Right atrium auricular region (tissue), 2 donors: ENCODE data around the gene VIT. TPM values are rescaled to one million over a fixed set of nuclear protein-coding genes. Genes with fewer than 3 reads are reported as not detected.

Experiments used
- DNase-seq: peaks from one replicate; pipeline ENCODE4 v3.0.0-alpha.2; 2019; ENCODE audit warnings: low spot score
- H3K27ac ChIP-seq, 2 donors: fragments of 200-600 bp; sonication (generic); 1 replicate in 1 of 2; 2 replicates in 1 of 2; pipeline ENCODE4 v1.5.1; 2016 to 2019
- H3K27me3 ChIP-seq, 2 donors: fragments of 200-600 bp; sonication (generic); one replicate each; pipeline versions ENCODE4 v1.5.1 to v1.6.0; 2017 to 2019
- H3K36me3 ChIP-seq: fragments of 200-600 bp; sonication (generic); one replicate; pipeline ENCODE4 v1.5.1; 2016
- H3K4me1 ChIP-seq, 2 donors: fragments of 200-600 bp; sonication (generic); one replicate each; pipeline versions ENCODE4 v1.5.1 to v1.6.0; 2017 to 2019
- H3K4me3 ChIP-seq, 2 donors: fragments of 200-600 bp; sonication (generic); 1 replicate in 1 of 2; 2 replicates in 1 of 2; pipeline ENCODE4 v1.5.1; 2017 to 2019; ENCODE audit warnings: mild to moderate bottlenecking in 1 of 2, moderate library complexity in 1 of 2
- H3K9me3 ChIP-seq, 2 donors: fragments of 200-600 bp; sonication (generic); one replicate each; pipeline ENCODE4 v1.5.1; 2019
- total RNA-seq, 2 donors: library from RNA; depleted of rRNA; stranded (reverse); fragments of >200 nt; gene quantifications; one replicate each; pipeline ENCODE4 v1.1.0, GENCODE V29; 2016
- TF ChIP-seq, protein P1 (sequence below), 2 donors: fragments of 200-600 bp; sonication (generic); IDR thresholded peaks; one replicate each; pipeline ENCODE4 v1.5.1; 2019; ENCODE audit warnings: antibody characterized with exemption in 2 of 2

VIT gene
- total RNA-seq, 2 donors from 2014 or later, result 12.3 to 16.9 TPM

DNA sequence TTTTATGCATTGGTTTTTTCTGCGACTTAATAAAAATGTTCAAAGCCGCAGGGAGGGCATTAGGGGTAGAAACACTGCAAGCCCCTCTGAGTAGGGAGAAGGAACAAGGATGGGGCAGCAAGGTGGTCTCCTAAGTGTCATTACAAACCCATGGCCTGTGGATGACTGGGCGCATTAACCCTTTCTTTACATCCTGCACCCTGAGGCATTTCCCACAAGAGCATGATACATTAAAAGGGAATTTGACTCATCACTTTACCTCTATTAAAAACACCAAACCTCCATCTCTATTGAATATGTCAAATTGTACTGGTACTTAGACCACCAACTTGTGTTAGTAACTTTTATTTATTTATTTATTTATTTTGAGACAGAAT is 112.5 kb downstream of the VIT start:
- Histone ChIP-seq H3K4me3 (no peak overlapping the region), H3K4me1 (no peaks in the 10 kb centered on the region), H3K36me3 (no peaks in the 10 kb centered on the region), H3K27ac (no peak overlapping the region), H3K9me3 (no peaks in the 10 kb centered on the region), H3K27me3 (no peaks in the 10 kb centered on the region)
- no peak for DNase-seq
- TF ChIP-seq, protein P1, sequence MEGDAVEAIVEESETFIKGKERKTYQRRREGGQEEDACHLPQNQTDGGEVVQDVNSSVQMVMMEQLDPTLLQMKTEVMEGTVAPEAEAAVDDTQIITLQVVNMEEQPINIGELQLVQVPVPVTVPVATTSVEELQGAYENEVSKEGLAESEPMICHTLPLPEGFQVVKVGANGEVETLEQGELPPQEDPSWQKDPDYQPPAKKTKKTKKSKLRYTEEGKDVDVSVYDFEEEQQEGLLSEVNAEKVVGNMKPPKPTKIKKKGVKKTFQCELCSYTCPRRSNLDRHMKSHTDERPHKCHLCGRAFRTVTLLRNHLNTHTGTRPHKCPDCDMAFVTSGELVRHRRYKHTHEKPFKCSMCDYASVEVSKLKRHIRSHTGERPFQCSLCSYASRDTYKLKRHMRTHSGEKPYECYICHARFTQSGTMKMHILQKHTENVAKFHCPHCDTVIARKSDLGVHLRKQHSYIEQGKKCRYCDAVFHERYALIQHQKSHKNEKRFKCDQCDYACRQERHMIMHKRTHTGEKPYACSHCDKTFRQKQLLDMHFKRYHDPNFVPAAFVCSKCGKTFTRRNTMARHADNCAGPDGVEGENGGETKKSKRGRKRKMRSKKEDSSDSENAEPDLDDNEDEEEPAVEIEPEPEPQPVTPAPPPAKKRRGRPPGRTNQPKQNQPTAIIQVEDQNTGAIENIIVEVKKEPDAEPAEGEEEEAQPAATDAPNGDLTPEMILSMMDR (IDR thresholded peaks at IDR 0.05), result no peak

DNA sequence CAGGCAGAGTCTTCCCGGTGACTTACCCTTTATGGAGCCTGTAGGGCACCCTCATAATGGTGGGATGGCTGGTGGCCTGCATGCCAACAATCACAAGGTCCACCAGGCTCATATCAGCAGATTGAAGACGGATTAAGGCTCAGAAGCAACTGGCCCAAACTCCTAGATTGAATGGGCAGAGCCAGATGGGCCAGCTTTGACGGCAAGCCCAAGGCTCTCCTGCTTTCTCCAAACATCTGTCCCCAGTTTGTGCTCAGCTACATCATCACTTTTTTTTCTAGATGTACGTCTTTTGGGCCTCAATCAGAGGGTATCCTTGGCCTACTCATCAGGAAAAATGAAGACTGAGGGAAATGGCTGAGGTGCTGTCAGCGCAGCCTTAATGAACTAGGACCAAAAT is 114.6 kb downstream of the VIT start:
- no peak for DNase-seq
- no peak overlapping the region for H3K27ac ChIP-seq
- no peaks in the 10 kb centered on the region for H3K9me3 ChIP-seq
- TF ChIP-seq, protein P1 (IDR thresholded peaks at IDR 0.05), result no peak
- no peaks in the 10 kb centered on the region for H3K36me3 ChIP-seq
- no peaks in the 10 kb centered on the region for H3K27me3 ChIP-seq
- no peaks in the 10 kb centered on the region for H3K4me1 ChIP-seq
- H3K4me3 ChIP-seq, result no peak overlapping the region

DNA sequence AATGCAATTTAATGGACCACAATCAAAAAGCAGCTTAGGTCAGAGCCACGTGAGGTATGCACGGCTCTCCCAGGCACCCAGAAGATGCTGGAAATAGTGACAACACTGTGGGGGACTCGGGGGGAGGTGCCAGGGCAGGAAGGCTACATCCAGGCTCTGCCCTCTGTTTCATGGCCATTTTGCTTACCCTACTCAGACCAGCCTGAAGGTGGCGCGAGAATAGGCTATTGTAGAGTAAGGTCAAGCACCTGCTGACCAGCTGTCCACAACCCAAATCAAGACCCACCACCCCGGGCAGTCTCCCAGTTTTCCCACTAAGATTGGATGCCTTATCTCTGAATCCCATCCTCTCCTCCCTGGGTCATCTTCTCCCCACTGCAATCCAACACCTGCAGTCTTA is 115.7 kb downstream of the VIT start:
- no peaks in the 10 kb centered on the region for H3K36me3 ChIP-seq
- H3K4me1 ChIP-seq, result no peaks in the 10 kb centered on the region
- no peak overlapping the region for H3K27ac ChIP-seq
- no peaks in the 10 kb centered on the region for H3K9me3 ChIP-seq
- TF ChIP-seq, protein P1 (IDR thresholded peaks at IDR 0.05), result no peak
- no peaks in the 10 kb centered on the region for H3K27me3 ChIP-seq
- DNase-seq, result no peak
- no peak overlapping the region for H3K4me3 ChIP-seq

DNA sequence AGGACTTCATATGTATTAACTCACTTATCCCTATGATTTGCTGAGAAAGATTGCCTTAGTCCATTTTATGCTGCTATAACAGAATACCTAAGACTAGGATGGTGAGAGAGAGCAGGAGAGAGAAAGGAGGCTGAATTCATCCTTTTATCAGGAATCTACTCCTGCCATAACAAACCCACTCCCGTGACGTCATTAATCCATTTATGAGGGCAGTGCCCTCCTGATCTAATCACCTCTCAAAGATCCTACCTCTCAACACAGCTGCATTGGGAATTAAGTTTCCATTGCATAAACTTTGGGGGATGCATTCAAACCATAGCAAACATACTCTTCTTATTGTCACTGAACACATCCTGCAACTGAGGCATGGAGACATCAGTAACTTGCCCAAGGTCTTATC is 122.0 kb downstream of the VIT start:
- H3K9me3 ChIP-seq, result no peaks in the 10 kb centered on the region
- TF ChIP-seq, protein P1 (IDR thresholded peaks at IDR 0.05), result no peak
- no peak overlapping the region for H3K4me3 ChIP-seq
- H3K27ac ChIP-seq, result no peak overlapping the region
- no peak for DNase-seq
- H3K4me1 ChIP-seq, result no peaks in the 10 kb centered on the region
- no peaks in the 10 kb centered on the region for H3K36me3 ChIP-seq
- H3K27me3 ChIP-seq, result no peaks in the 10 kb centered on the region

DNA sequence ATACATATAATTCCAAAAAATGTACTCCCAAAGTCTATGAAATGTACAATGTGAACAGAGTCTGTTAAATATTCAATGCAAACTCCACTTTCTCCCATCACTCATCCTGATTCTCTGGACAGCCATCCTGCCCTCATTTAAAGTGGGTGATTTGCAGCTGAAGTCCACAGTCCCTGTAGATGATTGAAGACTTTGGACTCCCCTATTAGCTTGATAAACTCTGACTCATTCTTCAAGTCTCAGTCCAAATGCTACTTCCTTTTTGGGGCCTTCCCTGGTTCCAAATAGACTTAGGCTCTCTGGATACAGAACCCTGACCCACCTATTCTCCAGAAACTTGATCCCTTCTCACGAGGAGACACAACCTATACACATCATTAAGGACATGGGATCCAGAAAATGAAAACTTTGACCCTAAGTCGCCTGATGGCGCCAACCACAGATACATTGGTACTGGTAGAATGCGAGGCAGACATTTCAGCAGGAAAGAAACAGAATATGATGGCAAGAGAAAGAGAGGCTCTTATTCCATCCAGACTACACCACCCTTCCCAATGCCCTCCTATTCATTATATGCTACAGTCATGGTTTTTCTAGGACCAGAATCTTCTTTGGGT is 122.7 kb downstream of the VIT start:
- TF ChIP-seq, protein P1 (IDR thresholded peaks at IDR 0.05), result no peak
- Histone ChIP-seq H3K9me3 (no peaks in the 10 kb centered on the region), H3K27ac (no peak overlapping the region), H3K4me1 (no peaks in the 10 kb centered on the region), H3K27me3 (no peaks in the 10 kb centered on the region), H3K4me3 (no peak overlapping the region), H3K36me3 (no peaks in the 10 kb centered on the region)
- no peak for DNase-seq

DNA sequence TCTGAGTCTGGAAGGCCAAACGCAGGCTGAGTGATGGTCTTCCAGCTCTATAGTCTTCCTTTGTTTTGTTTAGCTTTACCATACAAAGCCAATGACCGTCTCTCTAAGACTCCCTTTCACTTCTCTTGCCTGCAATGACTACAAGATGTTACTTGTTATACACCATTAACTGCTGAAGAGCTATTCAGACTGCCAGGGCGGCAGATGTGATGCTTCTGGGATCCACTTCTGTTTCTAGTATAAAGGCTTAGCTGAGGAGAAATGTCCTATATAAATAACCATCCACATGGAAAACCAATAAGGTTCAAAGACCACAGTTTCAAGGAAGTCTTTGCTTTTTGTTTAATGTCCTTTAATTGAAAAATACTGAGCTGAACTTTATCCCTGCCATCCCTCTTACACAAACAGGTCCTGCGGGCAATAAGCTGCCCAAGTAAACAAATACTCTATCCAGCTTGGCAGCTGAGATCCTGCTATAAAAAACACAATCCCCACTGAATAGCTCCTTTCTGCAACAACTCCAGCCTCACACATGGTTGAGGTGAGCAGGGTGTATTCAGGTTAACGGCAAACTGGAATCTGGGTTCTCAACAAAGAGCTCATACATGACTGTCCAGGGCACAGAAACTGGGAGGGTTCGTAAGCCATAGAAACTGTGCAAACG is 124.6 kb downstream of the VIT start:
- Histone ChIP-seq H3K27ac (no peak overlapping the region), H3K27me3 (no peaks in the 10 kb centered on the region), H3K4me3 (no peak overlapping the region), H3K4me1 (no peaks in the 10 kb centered on the region), H3K36me3 (no peaks in the 10 kb centered on the region), H3K9me3 (no peaks in the 10 kb centered on the region)
- TF ChIP-seq, protein P1 (IDR thresholded peaks at IDR 0.05), result no peak
- no peak for DNase-seq
